ENCODE data around the gene C19orf47.

C19orf47 gene

GRCh38 chr19:40355975-40356680, 7.9 kb upstream of the C19orf47 start:
- no peak for TF ChIP-seq CTCF (IDR thresholded peaks at IDR 0.05; ENCODE audit: extremely low read depth, insufficient read depth, missing control alignments)
- DNase-seq (ENCODE audit: low spot score): no peak
- in situ Hi-C loops (cut with MboI; ENCODE audit: low pct_unique_long_range_greater_than_20kb, low sequenced_read_pairs, unreplicated experiment): no loop called here

- no peak for TF ChIP-seq CTCF (IDR thresholded peaks at IDR 0.05; ENCODE audit: extremely low read depth, insufficient read depth, missing control alignments)
- no peak for DNase-seq (ENCODE audit: low spot score)
- in situ Hi-C loops (cut with MboI; ENCODE audit: low pct_unique_long_range_greater_than_20kb, low sequenced_read_pairs, unreplicated experiment): no loop called here
These were observed 837 bp upstream of the C19orf47 start for GRCh38 chr19:40348961-40349507.

- TF ChIP-seq CTCF (IDR thresholded peaks at IDR 0.05; ENCODE audit: extremely low read depth, insufficient read depth, missing control alignments): no peak
- in situ Hi-C loops (cut with MboI; ENCODE audit: low pct_unique_long_range_greater_than_20kb, low sequenced_read_pairs, unreplicated experiment): no loop called here
- no peak for DNase-seq (ENCODE audit: low spot score)
These were observed 3.8 kb downstream of the C19orf47 start for GRCh38 chr19:40344422-40344821.

- no peak for TF ChIP-seq CTCF (IDR thresholded peaks at IDR 0.05; ENCODE audit: extremely low read depth, insufficient read depth, missing control alignments)
- DNase-seq (ENCODE audit: low spot score): no peak
- in situ Hi-C loops (cut with MboI; ENCODE audit: low pct_unique_long_range_greater_than_20kb, low sequenced_read_pairs, unreplicated experiment): no loop called here
These were observed 5.4 kb downstream of the C19orf47 start for GRCh38 chr19:40342644-40343311.

- in situ Hi-C loops (cut with MboI; ENCODE audit: low pct_unique_long_range_greater_than_20kb, low sequenced_read_pairs, unreplicated experiment): no loop called here
- no peak for TF ChIP-seq CTCF (IDR thresholded peaks at IDR 0.05; ENCODE audit: extremely low read depth, insufficient read depth, missing control alignments)
- no peak for DNase-seq (ENCODE audit: low spot score)
These were observed 6.4 kb downstream of the C19orf47 start for GRCh38 chr19:40341601-40342482.

- in situ Hi-C loops (cut with MboI; ENCODE audit: low pct_unique_long_range_greater_than_20kb, low sequenced_read_pairs, unreplicated experiment): no loop called here
These were observed 9.0 kb downstream of the C19orf47 start for GRCh38 chr19:40339018-40339728.

More at GRCh38 chr19:40339018-40339728, 9.0 kb downstream of the C19orf47 start:
- DNase-seq (ENCODE audit: low spot score): no peak
- TF ChIP-seq CTCF (IDR thresholded peaks at IDR 0.05; ENCODE audit: extremely low read depth, insufficient read depth, missing control alignments): no peak

All from GM13977 (cell line).